Endothelial cell (in vitro differentiated cells): ENCODE data around the gene TFAP2B. TPM values are rescaled to one million over a fixed set of nuclear protein-coding genes. Genes with fewer than 3 reads are reported as not detected.

Experiments
- DNase-seq: peaks from one replicate; pipeline ENCODE4 v3.0.0; 2021; ENCODE audit warnings: low spot score
- H3K27ac Mint-ChIP-seq: one replicate; pipeline ENCODE4 v1.8.0; 2021; ENCODE audit warnings: mixed read lengths, inconsistent platforms; ENCODE audit not compliant: unreplicated experiment
- H3K27me3 Mint-ChIP-seq: one replicate; pipeline ENCODE4 v1.8.0; 2021; ENCODE audit warnings: mild to moderate bottlenecking, moderate library complexity, mixed read lengths, inconsistent platforms; ENCODE audit not compliant: unreplicated experiment
- H3K36me3 Mint-ChIP-seq: one replicate; pipeline ENCODE4 v1.8.0; 2021; ENCODE audit warnings: mild to moderate bottlenecking, low read depth, mixed read lengths, inconsistent platforms; ENCODE audit not compliant: unreplicated experiment
- H3K4me1 Mint-ChIP-seq: one replicate; pipeline ENCODE4 v1.8.0; 2021; ENCODE audit warnings: mild to moderate bottlenecking, mixed read lengths, inconsistent platforms; ENCODE audit not compliant: unreplicated experiment
- H3K4me3 Mint-ChIP-seq: one replicate; pipeline ENCODE4 v1.8.0; 2021; ENCODE audit warnings: mild to moderate bottlenecking, mixed read lengths, inconsistent platforms; ENCODE audit not compliant: unreplicated experiment
- H3K9me3 Mint-ChIP-seq: one replicate; pipeline ENCODE4 v1.8.0; 2021; ENCODE audit warnings: mixed read lengths, inconsistent platforms; ENCODE audit not compliant: unreplicated experiment
- CTCF ChIP-seq: fragments of 200-600 bp; sonication (generic); IDR thresholded peaks from one replicate; pipeline ENCODE4 v1.5.0; 2021; ENCODE audit warnings: antibody characterized with exemption; ENCODE audit not compliant: unreplicated experiment
- total RNA-seq: library from RNA; stranded (reverse); fragmentation: NEBNext Ultra II Directional; extraction: Animal tissue kit (Norgen Biotek cat#: 25700); gene quantifications from one replicate; pipeline ENCODE4 v1.2.1, GENCODE V29; 2021; ENCODE audit not compliant: unreplicated experiment

Gene TFAP2B
- total RNA-seq, 1 donor from 2014 or later, result not detected

DNA sequence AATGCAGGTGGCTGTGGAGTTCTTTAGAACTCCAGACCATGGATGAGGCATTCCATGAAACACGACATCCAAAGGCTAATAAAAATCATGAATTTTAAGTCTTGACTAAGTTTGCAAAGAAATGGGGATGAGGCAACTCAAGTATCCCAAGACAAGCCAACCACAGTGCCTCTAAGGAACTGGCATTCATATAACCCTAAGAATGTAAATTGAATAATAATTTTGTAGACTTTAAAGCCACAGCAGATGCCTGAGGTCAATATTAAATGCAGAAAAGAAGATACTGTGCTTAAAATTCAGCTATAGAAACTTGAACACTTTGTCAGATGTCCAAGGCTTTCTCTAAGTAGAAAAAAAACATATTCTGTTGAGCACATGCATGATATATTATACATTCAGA lies 54.5 kb downstream of the TFAP2B start:
- Mint-ChIP-seq H3K27me3 (no peaks in the 10 kb centered on the region), H3K4me3 (no peak overlapping the region), H3K4me1 (no peaks in the 10 kb centered on the region), H3K36me3 (no peaks in the 10 kb centered on the region), H3K27ac (no peak overlapping the region), H3K9me3 (no peaks in the 10 kb centered on the region)
- DNase-seq, result no peak
- TF ChIP-seq CTCF, result no peak

GRCh38 chr6:50884364-50884763 lies 65.7 kb downstream of the TFAP2B start:
- H3K36me3 Mint-ChIP-seq, result no peaks in the 10 kb centered on the region
- peaks cover 7% of the 10 kb centered on the region for H3K4me1 Mint-ChIP-seq
- H3K9me3 Mint-ChIP-seq, result no peaks in the 10 kb centered on the region
- H3K4me3 Mint-ChIP-seq, result no peak overlapping the region
- H3K27ac Mint-ChIP-seq, result no peak overlapping the region
- no peak for TF ChIP-seq CTCF
- no peaks in the 10 kb centered on the region for H3K27me3 Mint-ChIP-seq
- DNase-seq, result no peak

DNA sequence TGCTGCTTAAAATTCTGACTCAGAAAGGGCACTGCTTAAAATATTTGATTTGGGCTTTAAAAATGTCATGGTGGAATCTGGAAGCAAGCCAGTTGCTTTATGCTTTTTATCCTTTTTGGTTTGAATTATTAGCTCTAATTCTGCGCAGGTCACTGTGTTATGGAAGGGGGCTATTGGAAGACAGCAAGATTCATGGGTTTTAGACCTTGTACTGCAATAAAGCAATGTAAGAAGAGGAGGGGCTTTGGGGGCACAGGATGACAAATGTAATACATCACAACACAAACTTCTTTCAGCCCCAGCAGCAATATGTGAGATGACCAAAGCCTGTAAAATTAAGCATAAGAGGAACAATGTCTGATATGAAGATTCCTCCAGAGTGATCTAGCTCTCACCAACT lies 68.4 kb downstream of the TFAP2B start:
- Mint-ChIP-seq H3K27me3 (no peaks in the 10 kb centered on the region), H3K36me3 (no peaks in the 10 kb centered on the region), H3K9me3 (no peaks in the 10 kb centered on the region)

GRCh38 chr6:50889497-50889896 lies 70.8 kb downstream of the TFAP2B start:
- Mint-ChIP-seq H3K4me3 (no peak overlapping the region), H3K9me3 (no peaks in the 10 kb centered on the region), H3K27ac (no peak overlapping the region), H3K4me1 (no peaks in the 10 kb centered on the region), H3K36me3 (no peaks in the 10 kb centered on the region), H3K27me3 (no peaks in the 10 kb centered on the region)
- TF ChIP-seq CTCF, result no peak
- no peak for DNase-seq

More for the DNA sequence above, 68.4 kb downstream of the TFAP2B start:
- no peak for TF ChIP-seq CTCF
- DNase-seq, result no peak
- Mint-ChIP-seq H3K4me3 (no peak overlapping the region), H3K27ac (no peak overlapping the region), H3K4me1 (no peaks in the 10 kb centered on the region)

DNA sequence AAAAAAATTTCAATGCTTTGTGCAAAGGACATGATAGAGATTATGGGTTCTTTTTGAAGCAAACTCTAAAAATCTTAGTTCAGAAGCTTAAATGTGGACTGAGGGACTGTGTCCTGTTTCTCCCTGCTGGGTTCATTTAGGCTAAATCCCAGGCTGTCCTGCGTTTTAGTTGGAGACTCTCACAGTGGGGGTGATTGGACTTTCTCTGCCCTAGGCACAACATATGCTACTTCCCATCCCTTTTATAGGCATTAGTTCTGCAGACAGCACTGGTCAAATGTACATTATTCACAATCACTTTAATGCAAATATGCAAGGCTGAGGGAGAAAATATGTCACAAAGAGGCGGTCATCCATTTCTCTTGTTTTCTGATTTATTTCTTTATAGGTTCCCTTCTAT lies 71.3 kb downstream of the TFAP2B start:
- Mint-ChIP-seq H3K27ac (no peak overlapping the region), H3K36me3 (no peaks in the 10 kb centered on the region), H3K4me1 (no peaks in the 10 kb centered on the region), H3K4me3 (no peak overlapping the region), H3K9me3 (no peaks in the 10 kb centered on the region), H3K27me3 (no peaks in the 10 kb centered on the region)
- DNase-seq, result no peak
- TF ChIP-seq CTCF, result no peak
